Measurements from ENCODE around the gene LRRC74B. TPM values are rescaled to one million over a fixed set of nuclear protein-coding genes. Genes with fewer than 3 reads are reported as not detected.
"Not testable (repeated sequence)": the region's sequence is repeated elsewhere in the genome, so short reads cannot be mapped to it uniquely, and the experiment has no call there.

The LRRC74B gene
- total and polyA plus RNA-seq, 9 donors: 0.02 to 3.0 (median 0.31) TPM; not detected in 3

DNA sequence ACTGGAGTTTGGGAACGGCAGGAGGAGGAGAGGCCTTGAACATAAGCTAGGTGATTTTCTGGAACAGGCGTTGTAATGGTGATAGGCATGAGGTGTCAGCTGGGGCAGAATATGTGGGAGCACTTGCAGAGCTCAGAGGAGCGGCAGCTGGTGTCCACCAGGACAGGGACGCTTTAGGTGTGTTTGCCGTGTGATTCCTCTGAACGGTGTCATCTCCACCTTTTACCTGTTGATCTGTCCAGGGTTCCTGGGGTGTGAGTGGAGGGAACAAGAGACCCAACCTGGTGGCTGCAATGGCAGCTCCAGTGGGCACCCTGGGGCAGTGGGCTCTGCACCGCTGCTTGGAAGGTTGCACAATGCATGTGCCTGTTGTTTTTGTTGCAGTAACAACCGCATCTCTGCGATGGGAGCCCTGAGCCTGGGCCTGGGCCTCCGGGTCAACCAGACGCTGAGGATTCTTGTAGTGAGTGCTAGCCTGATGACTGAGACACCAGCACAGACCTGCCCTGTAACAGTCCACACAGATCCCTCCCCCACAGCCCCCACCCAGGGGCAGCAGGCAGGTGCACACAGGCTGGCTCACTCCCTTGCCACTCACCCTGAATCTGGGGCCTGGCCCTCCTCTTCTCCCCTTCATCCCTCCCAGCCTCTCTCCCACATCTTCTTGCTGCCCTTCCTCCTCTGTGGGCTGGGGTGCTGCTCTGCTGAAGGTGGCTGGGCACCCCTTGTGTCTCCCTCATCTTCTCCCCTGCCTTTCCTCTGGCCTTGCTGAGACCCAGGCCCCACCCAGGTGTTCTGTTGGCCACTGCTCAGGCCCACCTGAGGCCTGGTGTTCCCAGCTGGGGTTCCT is 9.2 kb downstream of the LRRC74B start:
- 82 to 84% (median 82%) methylated on average over 11 of the region's 11 CpGs for WGBS, 3 donors
- TF ChIP-seq EP300 (IDR thresholded peaks at IDR 0.05): no peak
- no peak overlapping the region for H3K27ac ChIP-seq
- H3K27me3 ChIP-seq: no peaks in the 10 kb centered on the region
- H3K9me3 ChIP-seq: no peaks in the 10 kb centered on the region
- intact Hi-C loops (cut with DNase I): no loop called here
- no peak for DNase-seq
- H3K4me1 ChIP-seq (ENCODE audit: insufficient read depth): no peaks in the 10 kb centered on the region
- H3K4me3 ChIP-seq: no peak overlapping the region
- no peaks in the 10 kb centered on the region for H3K36me3 ChIP-seq

DNA sequence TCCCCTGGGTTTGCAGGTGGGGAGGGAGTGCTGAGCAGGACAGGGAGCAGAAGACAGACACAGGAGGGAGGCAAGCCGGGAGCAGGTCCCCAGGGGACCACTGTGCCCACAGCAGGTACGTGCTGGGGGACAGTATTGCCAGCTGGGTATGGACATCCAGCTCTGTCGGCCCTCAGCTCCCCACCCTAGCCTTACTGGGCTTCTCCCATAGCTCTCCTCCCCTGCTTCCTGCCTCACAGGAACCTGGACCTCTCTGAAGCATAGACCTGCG is 9.8 kb downstream of the LRRC74B start:
- TF ChIP-seq, protein P1, sequence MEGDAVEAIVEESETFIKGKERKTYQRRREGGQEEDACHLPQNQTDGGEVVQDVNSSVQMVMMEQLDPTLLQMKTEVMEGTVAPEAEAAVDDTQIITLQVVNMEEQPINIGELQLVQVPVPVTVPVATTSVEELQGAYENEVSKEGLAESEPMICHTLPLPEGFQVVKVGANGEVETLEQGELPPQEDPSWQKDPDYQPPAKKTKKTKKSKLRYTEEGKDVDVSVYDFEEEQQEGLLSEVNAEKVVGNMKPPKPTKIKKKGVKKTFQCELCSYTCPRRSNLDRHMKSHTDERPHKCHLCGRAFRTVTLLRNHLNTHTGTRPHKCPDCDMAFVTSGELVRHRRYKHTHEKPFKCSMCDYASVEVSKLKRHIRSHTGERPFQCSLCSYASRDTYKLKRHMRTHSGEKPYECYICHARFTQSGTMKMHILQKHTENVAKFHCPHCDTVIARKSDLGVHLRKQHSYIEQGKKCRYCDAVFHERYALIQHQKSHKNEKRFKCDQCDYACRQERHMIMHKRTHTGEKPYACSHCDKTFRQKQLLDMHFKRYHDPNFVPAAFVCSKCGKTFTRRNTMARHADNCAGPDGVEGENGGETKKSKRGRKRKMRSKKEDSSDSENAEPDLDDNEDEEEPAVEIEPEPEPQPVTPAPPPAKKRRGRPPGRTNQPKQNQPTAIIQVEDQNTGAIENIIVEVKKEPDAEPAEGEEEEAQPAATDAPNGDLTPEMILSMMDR (IDR thresholded peaks at IDR 0.05): no peak
- TF ChIP-seq EP300 (IDR thresholded peaks at IDR 0.05): no peak
- no peak for TF ChIP-seq POLR2A (IDR thresholded peaks at IDR 0.05)
- no peak for DNase-seq
- Histone ChIP-seq H3K9me3 (no peaks in the 10 kb centered on the region), H3K27ac (no peak overlapping the region), H3K36me3 (no peaks in the 10 kb centered on the region), H3K4me1 (ENCODE audit: insufficient read depth) (no peaks in the 10 kb centered on the region), H3K27me3 (no peaks in the 10 kb centered on the region), H3K4me3 (no peak overlapping the region)
- 42 to 64% (median 48%) methylated on average over 3 to 4 of the region's 4 CpGs for WGBS, 3 donors
- intact Hi-C loops (cut with DNase I): no loop called here

DNA sequence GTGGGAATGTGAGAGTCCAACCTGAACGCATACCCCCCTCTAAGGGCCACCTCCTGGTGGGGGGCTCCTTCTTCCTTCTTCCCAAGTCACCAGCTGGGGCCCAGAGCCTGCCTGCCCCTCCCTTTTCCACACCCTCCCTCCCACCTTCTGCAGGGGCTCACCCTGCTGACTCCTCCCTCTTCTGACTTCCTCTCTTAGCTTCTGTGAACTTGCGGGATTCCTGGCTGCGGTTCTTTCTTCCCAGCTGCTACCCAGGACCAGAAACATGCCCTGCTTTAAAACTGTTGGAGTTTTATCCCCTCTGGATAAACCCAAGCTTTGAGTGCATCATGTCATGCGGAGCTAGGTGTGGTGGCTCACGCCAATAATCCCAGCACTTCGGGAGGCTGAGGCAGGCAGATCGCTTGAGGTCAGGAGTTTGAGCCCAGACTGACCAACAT is 10.2 kb downstream of the LRRC74B start:
- H3K4me3 ChIP-seq: no peak overlapping the region
- DNase-seq: no peak
- H3K27me3 ChIP-seq: no peaks in the 10 kb centered on the region
- intact Hi-C loops (cut with DNase I): no loop called here
- no peaks in the 10 kb centered on the region for H3K4me1 ChIP-seq (ENCODE audit: insufficient read depth)
- no peaks in the 10 kb centered on the region for H3K36me3 ChIP-seq
- no peak overlapping the region for H3K27ac ChIP-seq
- TF ChIP-seq, protein P1 (IDR thresholded peaks at IDR 0.05): no peak
- TF ChIP-seq POLR2A (IDR thresholded peaks at IDR 0.05) (no peak), EP300 (IDR thresholded peaks at IDR 0.05) (no peak)
- WGBS, 3 donors: 37 to 49% (median 42%) methylated on average over 7 of the region's 7 CpGs
- no peaks in the 10 kb centered on the region for H3K9me3 ChIP-seq

DNA sequence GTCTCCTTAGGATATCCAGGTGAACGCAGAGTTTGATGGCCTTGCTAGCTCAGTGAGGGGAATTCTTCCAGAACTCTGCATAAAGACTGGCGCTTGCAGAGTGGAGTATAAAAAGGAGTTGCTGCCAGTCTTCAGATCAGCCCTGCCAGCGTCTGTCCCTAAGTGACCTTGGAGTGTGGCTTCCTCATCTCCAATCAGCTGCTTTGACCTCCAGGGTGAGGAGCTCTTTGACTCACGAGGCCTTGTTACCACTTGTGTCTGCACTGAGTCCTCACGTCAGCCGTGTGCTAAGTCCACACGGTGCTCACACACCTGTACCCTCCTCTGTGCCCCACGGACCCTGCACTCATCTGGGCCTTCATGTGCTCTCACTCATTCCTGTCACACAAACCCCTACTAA is 14.6 kb downstream of the LRRC74B start:
- 69 to 86% (median 70%) methylated on average over 7 of the region's 8 CpGs for WGBS, 3 donors
- H3K9me3 ChIP-seq; H3K27me3 ChIP-seq; H3K27ac ChIP-seq; H3K4me1 ChIP-seq (ENCODE audit: insufficient read depth); DNase-seq; H3K36me3 ChIP-seq; intact Hi-C loops (cut with DNase I); H3K4me3 ChIP-seq: not testable (repeated sequence)

DNA sequence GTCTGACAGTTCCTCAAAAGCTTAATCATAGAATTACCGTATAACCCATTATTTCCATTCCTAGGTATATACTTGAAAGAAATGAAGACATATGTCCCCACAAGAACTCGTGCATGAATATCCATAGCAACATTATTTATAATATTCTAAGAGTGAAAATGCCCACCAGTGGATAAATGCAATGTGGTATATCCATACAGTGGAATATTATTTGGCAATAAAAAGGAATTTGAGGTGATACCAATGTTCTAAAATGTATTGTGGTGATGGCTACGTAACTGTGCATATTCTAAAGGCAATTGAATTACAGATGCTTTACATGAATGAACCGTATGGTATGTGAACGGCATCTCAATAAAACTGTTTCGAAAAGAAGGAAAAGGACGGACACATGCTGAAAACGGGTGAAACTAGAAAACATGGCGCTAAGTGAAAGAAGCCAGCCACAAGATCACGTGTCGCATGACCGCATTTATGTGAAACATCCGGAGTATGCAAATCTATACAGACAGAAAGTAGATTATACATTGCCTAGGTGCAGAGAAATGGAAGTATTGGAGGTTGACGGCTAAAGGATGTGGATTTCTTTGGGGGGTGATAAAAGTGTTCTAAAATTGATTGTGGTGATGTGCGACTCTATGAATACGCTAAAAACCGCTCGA is 16.0 kb downstream of the LRRC74B start:
- H3K9me3 ChIP-seq; H3K36me3 ChIP-seq; H3K27ac ChIP-seq; H3K4me3 ChIP-seq; DNase-seq; H3K4me1 ChIP-seq (ENCODE audit: insufficient read depth); H3K27me3 ChIP-seq; intact Hi-C loops (cut with DNase I): not testable (repeated sequence)
- WGBS, 3 donors: 89 to 93% (median 90%) methylated on average over 18 of the region's 18 CpGs

DNA sequence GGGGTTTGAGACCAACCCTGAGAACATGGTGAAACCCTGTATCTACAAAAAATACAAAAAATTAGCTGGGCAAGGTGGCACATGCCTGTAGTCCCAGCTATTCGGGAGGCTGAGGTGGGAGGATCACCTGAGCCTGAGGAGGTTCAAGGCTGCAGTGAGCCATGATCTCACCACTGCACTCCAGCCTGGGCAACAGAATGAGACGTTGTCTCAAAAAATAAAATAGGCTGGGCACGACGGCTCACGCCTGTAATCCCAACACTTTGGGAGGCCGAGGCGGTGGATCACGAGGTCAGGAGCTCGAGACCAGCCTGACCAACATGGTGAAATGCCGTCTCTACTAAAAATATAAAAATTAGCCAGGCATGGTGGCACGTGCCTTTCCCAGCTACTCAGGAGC is 18.7 kb downstream of the LRRC74B start:
- H3K27me3 ChIP-seq; H3K4me3 ChIP-seq; H3K36me3 ChIP-seq; DNase-seq; H3K4me1 ChIP-seq (ENCODE audit: insufficient read depth); H3K27ac ChIP-seq; intact Hi-C loops (cut with DNase I); H3K9me3 ChIP-seq: not testable (repeated sequence)
- WGBS, 3 donors: 70 to 75% (median 72%) methylated on average over 11 of the region's 11 CpGs
